ENCODE results near the gene ZFYVE27. TPM values are rescaled to one million over a fixed set of nuclear protein-coding genes. Genes with fewer than 3 reads are reported as not detected.

The ZFYVE27 gene, protein sequence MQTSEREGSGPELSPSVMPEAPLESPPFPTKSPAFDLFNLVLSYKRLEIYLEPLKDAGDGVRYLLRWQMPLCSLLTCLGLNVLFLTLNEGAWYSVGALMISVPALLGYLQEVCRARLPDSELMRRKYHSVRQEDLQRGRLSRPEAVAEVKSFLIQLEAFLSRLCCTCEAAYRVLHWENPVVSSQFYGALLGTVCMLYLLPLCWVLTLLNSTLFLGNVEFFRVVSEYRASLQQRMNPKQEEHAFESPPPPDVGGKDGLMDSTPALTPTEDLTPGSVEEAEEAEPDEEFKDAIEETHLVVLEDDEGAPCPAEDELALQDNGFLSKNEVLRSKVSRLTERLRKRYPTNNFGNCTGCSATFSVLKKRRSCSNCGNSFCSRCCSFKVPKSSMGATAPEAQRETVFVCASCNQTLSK
- total RNA-seq, result 10 to 100 TPM; 20.5 to 51.3 (median 26.4) TPM

GRCh38 chr10:97736902-97737769 is at the start of gene ZFYVE27:
Gene ZFYVE27, plus strand, starts transcription at chr10:97737128. Its CDS starts 1,350 bp downstream, at chr10:97738478.
- H3K9me3 ChIP-seq, result no peaks in the 10 kb centered on the region
- peak within 1 kb of the TSS; percentile 83 to 97 (median 94) for H3K4me3 ChIP-seq
- DNase-seq, result peak; percentile 97 to 99
- peaks cover 10 to 20% (median 18%) of the 10 kb centered on the region in 4 donors for H3K4me1 ChIP-seq
- TF ChIP-seq POLR2AphosphoS5 (IDR thresholded peaks at IDR 0.05) (peak; percentile 99), POLR2A (IDR thresholded peaks at IDR 0.05) (peak; percentile 57 to 99 (median 94)), EP300 (IDR thresholded peaks at IDR 0.05) (no peak)
- TF ChIP-seq, protein P1, sequence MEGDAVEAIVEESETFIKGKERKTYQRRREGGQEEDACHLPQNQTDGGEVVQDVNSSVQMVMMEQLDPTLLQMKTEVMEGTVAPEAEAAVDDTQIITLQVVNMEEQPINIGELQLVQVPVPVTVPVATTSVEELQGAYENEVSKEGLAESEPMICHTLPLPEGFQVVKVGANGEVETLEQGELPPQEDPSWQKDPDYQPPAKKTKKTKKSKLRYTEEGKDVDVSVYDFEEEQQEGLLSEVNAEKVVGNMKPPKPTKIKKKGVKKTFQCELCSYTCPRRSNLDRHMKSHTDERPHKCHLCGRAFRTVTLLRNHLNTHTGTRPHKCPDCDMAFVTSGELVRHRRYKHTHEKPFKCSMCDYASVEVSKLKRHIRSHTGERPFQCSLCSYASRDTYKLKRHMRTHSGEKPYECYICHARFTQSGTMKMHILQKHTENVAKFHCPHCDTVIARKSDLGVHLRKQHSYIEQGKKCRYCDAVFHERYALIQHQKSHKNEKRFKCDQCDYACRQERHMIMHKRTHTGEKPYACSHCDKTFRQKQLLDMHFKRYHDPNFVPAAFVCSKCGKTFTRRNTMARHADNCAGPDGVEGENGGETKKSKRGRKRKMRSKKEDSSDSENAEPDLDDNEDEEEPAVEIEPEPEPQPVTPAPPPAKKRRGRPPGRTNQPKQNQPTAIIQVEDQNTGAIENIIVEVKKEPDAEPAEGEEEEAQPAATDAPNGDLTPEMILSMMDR (IDR thresholded peaks at IDR 0.05), result peak in 4 of 6 experiments; percentile 15 to 36 (median 26)
- peak within 1 kb of the TSS; percentile 93 to 98 (median 96) for H3K27ac ChIP-seq
- no peaks in the 10 kb centered on the region for H3K27me3 ChIP-seq
- 0% methylated on average over 2 to 55 of the region's 72 CpGs for WGBS, 2 donors
- peak; percentile 95 to 97 for ATAC-seq (ENCODE audit: low FRiP score in 2 of 2)
- peaks cover 3 to 37% (median 6%) of the 10 kb centered on the region in 4 donors for H3K36me3 ChIP-seq

- no peaks in the 10 kb centered on the region for H3K36me3 ChIP-seq
- DNase-seq, result peak in 1 of 2 donors; percentile 53
- H3K27me3 ChIP-seq, result peaks cover 0 to 3% (median 0%) of the 10 kb centered on the region in 4 donors
- H3K4me1 ChIP-seq, result peaks cover 32 to 59% (median 53%) of the 10 kb centered on the region in 4 donors
- peak; percentile 1 to 7 for ATAC-seq (ENCODE audit: low FRiP score in 2 of 2)
- WGBS, 2 donors, result 38 to 43% methylated on average over 14 of the region's 14 CpGs
- no peaks in the 10 kb centered on the region for H3K9me3 ChIP-seq
- peak overlapping the region; percentile 83 to 98 (median 91) for H3K27ac ChIP-seq
- peak overlapping the region; percentile 27 to 72 (median 62) for H3K4me3 ChIP-seq
- TF ChIP-seq EP300 (IDR thresholded peaks at IDR 0.05), result peak in 1 of 4 donors; percentile 5
- peak in 1 of 2 donors; percentile 61 for TF ChIP-seq POLR2AphosphoS5 (IDR thresholded peaks at IDR 0.05)
- peak in 1 of 4 donors; percentile 55 for TF ChIP-seq POLR2A (IDR thresholded peaks at IDR 0.05)
- TF ChIP-seq, protein P1 (IDR thresholded peaks at IDR 0.05), result no peak
Observed at GRCh38 chr10:97687785-97688781, 48.8 kb upstream of the ZFYVE27 start.

GRCh38 chr10:97689559-97690020 is 47.3 kb upstream of the ZFYVE27 start:
- peak in 1 of 2 donors; percentile 54 for ATAC-seq (ENCODE audit: low FRiP score in 2 of 2)
- no peaks in the 10 kb centered on the region for H3K9me3 ChIP-seq

More at GRCh38 chr10:97689559-97690020, 47.3 kb upstream of the ZFYVE27 start:
- peaks cover 0 to 3% (median 0%) of the 10 kb centered on the region in 4 donors for H3K27me3 ChIP-seq
- no peaks in the 10 kb centered on the region for H3K36me3 ChIP-seq
- H3K4me3 ChIP-seq, result no peak overlapping the region
- DNase-seq, result peak in 1 of 2 donors; percentile 69
- 68 to 71% methylated on average over 4 to 5 of the region's 5 CpGs for WGBS, 2 donors
- TF ChIP-seq POLR2AphosphoS5 (IDR thresholded peaks at IDR 0.05) (peak in 1 of 2 donors; percentile 47), POLR2A (IDR thresholded peaks at IDR 0.05) (peak in 1 of 4 donors; percentile 62), EP300 (IDR thresholded peaks at IDR 0.05) (peak in 1 of 4 donors; percentile 71)
- TF ChIP-seq, protein P1 (IDR thresholded peaks at IDR 0.05), result no peak
- H3K4me1 ChIP-seq, result peaks cover 29 to 44% (median 40%) of the 10 kb centered on the region in 4 donors
- H3K27ac ChIP-seq, result peak overlapping the region; percentile 83 to 98 (median 91)
